SK-N-MC (cell line): ENCODE measurements around the gene MATCAP1.

Experiments
- EZH2 ChIP-seq: fragments of 200-600 bp; sonication (generic); IDR thresholded peaks from one replicate; pipeline ENCODE4 v1.6.1; 2017; ENCODE audit warnings: antibody characterized with exemption
- POLR2AphosphoS5 ChIP-seq: IDR thresholded peaks from 2 replicates; pipeline ENCODE4 v1.6.1; 2012; ENCODE audit warnings: mild to moderate bottlenecking, low read depth, low read length, borderline replicate concordance

GRCh38 chr16:67163999-67164558, 19.7 kb downstream of the MATCAP1 start:
- TF ChIP-seq POLR2AphosphoS5: no peak
- no peak for TF ChIP-seq EZH2
